Activated T-cell treated with anti-CD3 and anti-CD28 coated beads for 48 hours (primary cell): Measurements from ENCODE around the gene FLYWCH1.

Source experiments
- DNase-seq: peaks from one replicate; pipeline ENCODE4 v3.0.0-alpha.2; 2020; ENCODE audit warnings: low read depth

The FLYWCH1 gene

GRCh38 chr16:2983706-2984136 is 72.0 kb downstream of the FLYWCH1 start:
- DNase-seq: peak; percentile 87

GRCh38 chr16:2985462-2985861 is 73.7 kb downstream of the FLYWCH1 start:
- no peak for DNase-seq

DNA sequence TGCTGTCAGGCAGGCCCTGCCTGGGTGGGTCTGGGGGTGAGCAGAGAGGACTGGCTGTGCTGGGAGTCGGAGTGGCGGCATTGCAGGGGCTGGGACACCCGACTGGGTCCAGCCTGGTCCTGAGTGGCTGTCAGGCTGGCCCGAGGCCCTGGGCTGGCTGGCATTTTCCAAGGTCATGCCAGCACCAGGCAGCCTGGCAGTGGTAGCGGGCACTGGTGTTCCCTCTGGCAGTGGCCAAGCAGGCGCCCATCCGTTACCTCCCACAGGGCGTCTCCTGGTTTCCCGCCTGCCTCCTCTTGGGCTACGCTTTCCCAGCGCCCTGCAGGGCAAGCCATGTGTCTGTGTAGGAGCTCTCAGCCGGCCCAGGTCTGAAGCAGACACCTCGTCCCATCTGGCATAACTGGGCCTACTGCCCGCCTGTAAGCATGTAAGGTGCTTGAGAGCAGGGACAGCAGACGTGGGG is 74.2 kb downstream of the FLYWCH1 start:
- DNase-seq: no peak

GRCh38 chr16:2986623-2987188 is 75.0 kb downstream of the FLYWCH1 start:
- no peak for DNase-seq

DNA sequence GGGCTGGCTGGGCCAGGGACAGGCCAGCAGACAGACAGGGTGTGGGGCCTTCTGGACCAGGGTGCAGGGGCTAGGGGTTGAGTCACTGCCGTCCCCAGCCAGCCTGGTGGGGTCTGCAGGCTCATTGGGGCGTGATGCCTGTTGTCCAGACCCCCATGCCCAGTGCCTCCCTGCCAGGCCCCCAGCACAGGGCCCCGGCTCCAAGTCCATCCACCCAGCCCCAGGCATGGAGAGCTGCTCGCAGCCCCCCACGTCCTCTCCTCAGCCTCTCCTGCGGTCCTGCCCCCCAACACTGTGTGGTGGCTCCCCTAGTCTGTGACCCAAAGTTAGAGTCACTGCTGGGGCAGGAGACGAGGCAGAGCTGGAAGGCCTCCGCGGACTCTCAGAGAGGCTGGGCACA is 75.6 kb downstream of the FLYWCH1 start:
- no peak for DNase-seq

DNA sequence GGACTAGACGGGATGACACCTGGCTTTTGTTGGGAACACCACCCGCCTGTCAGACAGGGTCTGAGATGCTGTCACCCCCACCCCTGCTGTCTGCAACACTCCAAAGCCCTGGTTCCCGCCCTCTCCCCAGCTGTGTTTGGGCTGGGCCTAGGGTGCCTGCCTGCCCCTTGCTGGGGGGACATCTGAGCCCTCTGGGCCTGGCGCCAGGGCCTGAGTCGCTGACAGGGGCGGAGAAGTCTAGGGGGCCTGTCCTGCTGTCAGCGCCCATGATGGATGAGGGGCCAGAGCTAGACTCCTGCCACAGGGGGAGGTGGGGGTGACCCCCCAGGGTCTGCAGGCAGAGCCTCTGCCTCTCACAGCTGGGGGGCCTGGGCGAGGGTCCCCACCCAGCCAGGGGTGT is 76.1 kb downstream of the FLYWCH1 start:
- no peak for DNase-seq

DNA sequence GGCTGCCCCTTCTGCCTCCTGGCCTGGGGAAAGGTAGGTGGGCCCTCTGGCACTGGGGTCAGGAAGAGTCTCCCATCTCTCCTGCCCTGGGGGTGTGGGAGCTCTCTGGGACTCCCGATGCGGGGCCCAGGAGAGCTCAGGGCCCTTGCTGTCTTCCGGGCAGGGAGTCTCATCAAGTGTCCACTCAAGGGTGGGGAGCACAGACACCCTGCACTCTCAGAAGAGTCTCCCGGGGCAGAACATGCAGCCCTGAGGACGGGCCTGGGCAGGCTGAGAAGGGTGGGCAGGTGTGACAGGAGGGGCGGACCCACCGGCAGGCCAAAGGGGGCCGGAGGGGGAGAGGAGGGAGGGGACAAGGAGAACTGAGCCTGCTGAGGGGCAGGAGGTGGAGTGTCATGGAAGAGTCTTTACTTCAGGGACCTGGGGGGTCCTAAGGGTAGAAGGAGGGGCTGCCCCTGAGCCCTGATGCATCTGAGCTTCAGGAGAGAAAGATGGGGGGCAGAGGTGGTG is 76.9 kb downstream of the FLYWCH1 start:
- DNase-seq: no peak

GRCh38 chr16:2990891-2991290 is 79.2 kb downstream of the FLYWCH1 start:
- DNase-seq: no peak

GRCh38 chr16:2991566-2992261 is 80.0 kb downstream of the FLYWCH1 start:
- no peak for DNase-seq

GRCh38 chr16:2992383-2993081 is 80.8 kb downstream of the FLYWCH1 start:
- no peak for DNase-seq

GRCh38 chr16:2996298-2996697 is 84.6 kb downstream of the FLYWCH1 start:
- DNase-seq: no peak

DNA sequence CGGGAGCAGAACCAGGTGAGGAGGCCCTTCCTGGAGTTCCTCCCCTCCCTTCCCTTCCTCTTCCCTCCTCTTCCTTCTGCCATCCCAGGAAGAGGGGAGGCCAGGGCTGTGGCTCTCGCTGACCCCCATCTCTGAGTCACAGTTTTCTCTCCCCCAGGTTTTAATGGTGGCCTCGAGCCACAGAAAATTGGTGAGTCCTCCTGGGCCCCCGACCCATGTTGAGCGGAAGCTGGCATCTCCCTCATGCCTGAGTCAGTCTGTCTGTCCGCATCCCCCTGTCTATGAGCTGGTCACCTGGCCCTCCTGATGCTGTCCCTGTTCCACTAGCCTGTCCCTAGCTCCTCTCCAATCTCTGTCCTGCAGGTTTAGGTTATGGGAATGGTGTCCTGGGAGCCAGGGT is 88.2 kb downstream of the FLYWCH1 start:
- DNase-seq: no peak

GRCh38 chr16:3000540-3000939 is 88.8 kb downstream of the FLYWCH1 start:
- no peak for DNase-seq
